Measurements from ENCODE around the gene ZNF281. TPM values are rescaled to one million over a fixed set of nuclear protein-coding genes. Genes with fewer than 3 reads are reported as not detected.
A peak's percentile ranks its signal among the peaks of the same experiment; 100 is the strongest.
"Not testable (repeated sequence)": the region's sequence is repeated elsewhere in the genome, so short reads cannot be mapped to it uniquely, and the experiment has no call there.

ZNF281 gene
- total RNA-seq, 2 experiments from 2014 or later: 6.4 to 7.5 TPM

DNA sequence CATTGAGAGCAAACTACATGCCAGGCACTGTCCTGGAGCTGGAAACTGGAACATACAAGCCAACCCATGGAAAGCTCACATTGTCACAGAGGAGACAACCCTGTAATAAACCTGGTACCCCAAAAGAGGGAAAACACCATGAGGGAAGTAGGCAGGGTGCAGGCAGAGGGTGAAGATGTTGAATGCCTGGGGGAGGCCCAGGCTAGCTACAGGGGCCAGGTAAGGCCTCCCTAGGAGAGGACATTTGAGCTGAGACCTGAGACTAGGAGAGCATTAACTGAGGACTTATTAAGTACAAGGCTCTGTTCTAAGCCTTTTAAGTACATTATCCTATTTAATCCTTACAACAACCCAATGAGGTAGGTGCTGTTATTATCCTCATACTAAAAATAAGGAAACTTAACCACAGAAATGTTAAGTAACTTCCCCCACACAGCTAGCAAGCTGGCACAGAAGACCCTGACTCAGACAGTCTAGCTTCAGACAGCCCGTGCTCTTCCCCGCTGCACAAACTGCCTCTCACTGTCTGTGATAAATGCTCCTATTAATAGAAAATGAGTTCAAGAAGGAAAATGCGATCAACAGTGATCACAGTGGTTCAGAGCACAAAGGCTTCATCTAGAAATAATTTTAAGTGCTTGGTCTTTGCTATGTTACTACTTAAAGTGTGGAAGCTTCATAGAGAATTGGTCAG lies 41.8 kb downstream of the ZNF281 start:
- H3K27ac Mint-ChIP-seq: no peak overlapping the region
- no peaks in the 10 kb centered on the region for H3K9me3 Mint-ChIP-seq
- DNase-seq: no peak
- CTCF ChIA-PET: interaction anchor here (0.6 to 2.4 kb wide), 4 partner anchors 12 to 254 kb away, joined by 3 to 9 read pairs (median 4); no protein-coding TSS in a partner anchor
- intact Hi-C loops (cut with micrococcal nuclease): no loop called here
- no peaks in the 10 kb centered on the region for H3K27me3 Mint-ChIP-seq (ENCODE audit: low read depth)
- H3K4me3 Mint-ChIP-seq: no peak overlapping the region
- H3K4me1 Mint-ChIP-seq (ENCODE audit: low read depth): no peaks in the 10 kb centered on the region
- H3K36me3 Mint-ChIP-seq (ENCODE audit: low read depth): peaks cover 7% of the 10 kb centered on the region

DNA sequence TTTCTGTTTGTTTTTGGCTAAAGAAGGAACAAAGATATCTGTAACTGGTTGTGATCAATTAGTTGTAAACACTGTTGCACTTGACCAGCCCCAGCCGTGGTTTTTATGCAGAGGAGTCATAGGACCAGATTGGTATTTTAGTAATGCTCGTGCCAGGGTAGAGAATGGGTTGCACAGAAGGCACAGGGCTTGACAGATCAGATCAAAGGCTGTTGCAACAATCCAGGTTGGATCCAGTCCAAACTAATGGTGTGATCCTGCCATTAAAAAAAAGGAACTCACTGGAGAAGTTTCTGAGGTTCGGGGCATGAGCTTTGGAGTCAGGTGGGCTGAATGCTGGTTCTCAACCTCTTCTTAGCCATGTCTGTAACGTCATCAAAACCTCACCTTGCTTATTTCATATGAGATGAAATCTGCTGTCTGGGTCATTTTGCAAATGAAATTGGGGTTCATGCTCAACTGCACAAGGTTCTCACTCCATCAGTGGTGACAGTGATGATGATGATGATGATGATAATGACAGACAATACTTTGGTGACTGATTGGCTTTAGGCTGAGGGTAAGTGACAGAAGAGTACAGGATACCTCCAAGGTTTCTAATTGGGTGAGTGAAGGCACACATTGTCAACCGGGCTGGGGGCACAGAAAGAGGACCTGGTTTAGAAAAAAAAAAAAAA lies 43.1 kb downstream of the ZNF281 start:
- H3K4me3 Mint-ChIP-seq: no peak overlapping the region
- H3K36me3 Mint-ChIP-seq (ENCODE audit: low read depth): peaks cover 5% of the 10 kb centered on the region
- H3K27ac Mint-ChIP-seq: no peak overlapping the region
- intact Hi-C loops (cut with micrococcal nuclease): no loop called here
- no peaks in the 10 kb centered on the region for H3K9me3 Mint-ChIP-seq
- H3K4me1 Mint-ChIP-seq (ENCODE audit: low read depth): no peaks in the 10 kb centered on the region
- no peaks in the 10 kb centered on the region for H3K27me3 Mint-ChIP-seq (ENCODE audit: low read depth)
- no peak for DNase-seq
- CTCF ChIA-PET: interaction anchor here (1.0 kb wide), 1 partner anchor 122 kb away, joined by 3 read pairs; no protein-coding TSS in a partner anchor

DNA sequence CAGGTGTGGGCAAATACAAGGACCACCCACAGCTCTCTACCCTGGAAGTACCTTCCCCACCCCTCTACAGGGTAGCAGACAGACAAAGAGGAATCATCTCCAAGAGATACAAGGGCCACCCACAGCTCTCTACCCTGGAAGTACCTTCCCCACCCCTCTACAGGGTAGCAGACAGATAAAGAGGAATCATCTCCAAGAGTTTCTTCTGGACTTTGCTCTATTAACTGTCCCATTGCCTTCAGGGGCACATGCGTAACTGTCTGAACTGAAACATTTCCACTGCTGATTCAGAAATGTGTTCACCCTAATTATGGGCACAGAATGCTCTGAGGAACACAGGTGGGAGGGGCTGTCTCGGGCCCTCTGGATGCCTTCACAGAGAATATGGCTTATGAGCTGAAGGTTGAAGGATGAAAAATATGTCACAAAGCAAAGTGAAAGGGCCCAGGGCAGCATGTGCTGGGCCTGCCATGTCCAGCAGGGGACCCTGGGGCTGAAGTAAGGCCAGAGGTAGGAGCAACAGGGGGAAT lies 43.9 kb downstream of the ZNF281 start:
- Mint-ChIP-seq H3K27me3 (ENCODE audit: low read depth) (no peaks in the 10 kb centered on the region), H3K27ac (no peak overlapping the region), H3K4me3 (no peak overlapping the region), H3K9me3 (no peaks in the 10 kb centered on the region), H3K36me3 (ENCODE audit: low read depth) (peaks cover 5% of the 10 kb centered on the region), H3K4me1 (ENCODE audit: low read depth) (no peaks in the 10 kb centered on the region)
- DNase-seq: no peak
- CTCF ChIA-PET: no interaction called here
- intact Hi-C loops (cut with micrococcal nuclease): no loop called here

DNA sequence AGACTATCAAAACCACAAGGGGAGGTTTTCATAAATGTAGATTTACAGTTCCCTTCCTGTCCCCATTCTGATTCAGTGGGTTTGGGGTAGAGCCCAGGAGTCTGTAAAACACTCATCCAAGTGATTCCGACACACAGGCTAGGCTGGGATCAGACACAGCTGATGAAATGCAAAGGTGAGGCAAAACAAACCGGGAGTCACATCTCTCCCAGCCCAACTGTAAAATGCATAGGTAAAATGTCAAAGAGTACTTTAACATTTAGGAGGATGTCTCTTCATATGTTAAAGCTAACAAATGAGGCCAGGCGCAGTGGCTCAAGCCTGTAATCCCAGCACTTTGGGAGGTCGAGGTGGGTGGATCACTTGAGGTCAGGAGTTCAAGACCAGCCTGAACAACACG lies 45.0 kb downstream of the ZNF281 start:
- H3K36me3 Mint-ChIP-seq (ENCODE audit: low read depth): peaks cover 5% of the 10 kb centered on the region
- no peak overlapping the region for H3K27ac Mint-ChIP-seq
- no peaks in the 10 kb centered on the region for H3K27me3 Mint-ChIP-seq (ENCODE audit: low read depth)
- H3K4me1 Mint-ChIP-seq (ENCODE audit: low read depth): no peaks in the 10 kb centered on the region
- intact Hi-C loops (cut with micrococcal nuclease): no loop called here
- H3K9me3 Mint-ChIP-seq: no peaks in the 10 kb centered on the region
- no peak for DNase-seq
- CTCF ChIA-PET: interaction anchor here (0.5 kb wide), 1 partner anchor 150 kb away, joined by 5 read pairs; no protein-coding TSS in a partner anchor
- H3K4me3 Mint-ChIP-seq: no peak overlapping the region

DNA sequence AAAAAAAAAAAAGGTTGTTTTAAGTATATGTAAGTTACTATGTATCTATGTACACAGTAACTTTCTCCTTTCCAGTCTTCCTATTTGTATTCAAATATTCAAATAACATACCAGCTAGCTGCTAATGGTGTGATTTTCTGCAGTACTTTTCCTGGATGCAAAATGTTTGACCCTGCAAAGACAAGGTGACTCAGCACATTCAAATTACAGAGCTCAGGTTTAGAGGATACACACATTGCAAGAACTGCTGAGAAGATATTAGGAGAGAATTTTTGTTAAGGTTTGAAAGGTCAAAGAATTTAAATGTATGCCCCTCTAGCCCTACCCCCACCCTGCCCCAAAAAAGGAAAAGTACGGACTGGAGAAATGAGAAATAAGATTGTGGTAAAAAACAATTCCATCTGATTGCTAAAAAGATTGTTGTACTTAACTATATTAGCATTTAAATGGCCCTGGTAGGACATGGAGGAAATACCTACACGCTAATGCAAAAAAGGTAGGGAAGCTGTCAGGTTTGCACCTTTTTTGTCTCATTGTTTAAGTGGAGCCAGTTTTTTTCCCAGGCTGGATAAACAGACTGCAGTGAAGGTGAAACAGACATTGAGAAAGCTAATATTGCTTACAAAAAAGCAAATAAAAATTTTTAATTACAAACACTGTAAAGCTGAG lies 45.6 kb downstream of the ZNF281 start:
- CTCF ChIA-PET: interaction anchor here (0.6 to 0.7 kb wide), 2 partner anchors 61 to 124 kb away, joined by 3 to 4 read pairs; no protein-coding TSS in a partner anchor
- H3K4me3 Mint-ChIP-seq: no peak overlapping the region
- H3K36me3 Mint-ChIP-seq (ENCODE audit: low read depth): peaks cover 5% of the 10 kb centered on the region
- intact Hi-C loops (cut with micrococcal nuclease): no loop called here
- H3K27me3 Mint-ChIP-seq (ENCODE audit: low read depth): no peaks in the 10 kb centered on the region
- H3K4me1 Mint-ChIP-seq (ENCODE audit: low read depth): no peaks in the 10 kb centered on the region
- DNase-seq: no peak
- H3K9me3 Mint-ChIP-seq: no peaks in the 10 kb centered on the region
- no peak overlapping the region for H3K27ac Mint-ChIP-seq

DNA sequence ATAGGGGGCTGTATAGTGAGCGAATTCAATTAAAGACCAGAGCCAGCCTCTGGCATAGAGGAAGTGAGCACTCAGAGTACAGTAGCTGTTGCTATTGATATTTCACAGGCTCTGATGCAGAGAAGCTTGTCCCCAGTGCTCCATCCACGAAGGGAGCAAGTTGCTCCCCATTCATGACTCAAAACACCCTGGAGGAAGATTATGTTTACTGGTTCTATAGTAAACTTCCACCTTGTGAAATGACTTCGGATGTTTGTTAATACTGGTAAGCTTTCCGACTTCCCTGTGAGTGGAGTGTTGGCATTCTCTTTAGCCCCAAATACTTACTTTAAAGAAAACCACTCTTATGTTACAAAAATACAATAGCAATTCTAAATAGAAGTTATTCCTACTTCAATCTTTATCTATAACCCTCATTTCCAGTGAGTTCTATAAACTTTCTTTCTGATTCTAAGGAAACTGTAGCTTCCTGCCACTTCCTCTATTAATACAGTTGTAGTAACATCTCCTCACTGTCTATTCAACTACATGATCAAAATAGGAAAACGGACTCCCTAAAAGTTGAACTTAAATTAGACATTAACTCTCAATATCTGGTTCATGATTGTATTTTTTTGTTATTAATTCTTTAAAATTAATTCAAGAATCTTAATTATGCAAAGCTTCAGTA lies 46.4 kb downstream of the ZNF281 start:
- H3K9me3 Mint-ChIP-seq: no peaks in the 10 kb centered on the region
- no peak for DNase-seq
- intact Hi-C loops (cut with micrococcal nuclease): no loop called here
- no peaks in the 10 kb centered on the region for H3K4me1 Mint-ChIP-seq (ENCODE audit: low read depth)
- H3K36me3 Mint-ChIP-seq (ENCODE audit: low read depth): peaks cover 5% of the 10 kb centered on the region
- H3K27me3 Mint-ChIP-seq (ENCODE audit: low read depth): no peaks in the 10 kb centered on the region
- CTCF ChIA-PET: interaction anchor here (0.6 to 0.7 kb wide), 2 partner anchors 60 to 125 kb away, joined by 3 to 4 read pairs; no protein-coding TSS in a partner anchor
- no peak overlapping the region for H3K4me3 Mint-ChIP-seq
- H3K27ac Mint-ChIP-seq: no peak overlapping the region

DNA sequence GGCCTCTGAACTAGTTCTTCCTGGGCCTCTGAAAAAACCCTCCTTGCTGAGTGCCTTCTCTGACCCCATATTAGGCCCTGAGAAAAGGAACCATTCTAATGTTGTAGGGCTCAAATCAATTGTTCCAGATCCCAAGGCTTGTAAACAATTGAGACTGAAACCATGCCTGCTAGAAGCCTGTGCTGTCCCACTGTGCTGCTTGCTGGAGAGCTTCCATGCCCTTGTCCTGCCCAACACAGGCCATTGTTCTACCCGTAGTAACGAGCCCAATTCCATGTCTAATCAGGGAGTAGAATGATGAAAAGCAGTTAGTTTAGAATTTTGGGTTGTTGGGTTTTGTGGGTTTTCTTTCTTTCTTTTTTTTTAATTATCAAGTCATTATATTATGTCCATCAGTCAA lies 47.4 kb downstream of the ZNF281 start:
- H3K36me3 Mint-ChIP-seq (ENCODE audit: low read depth): peaks cover 5% of the 10 kb centered on the region
- no peak for DNase-seq
- H3K4me1 Mint-ChIP-seq (ENCODE audit: low read depth): no peaks in the 10 kb centered on the region
- no peak overlapping the region for H3K4me3 Mint-ChIP-seq
- CTCF ChIA-PET: no interaction called here
- intact Hi-C loops (cut with micrococcal nuclease): no loop called here
- no peaks in the 10 kb centered on the region for H3K27me3 Mint-ChIP-seq (ENCODE audit: low read depth)
- H3K27ac Mint-ChIP-seq: no peak overlapping the region
- no peaks in the 10 kb centered on the region for H3K9me3 Mint-ChIP-seq

DNA sequence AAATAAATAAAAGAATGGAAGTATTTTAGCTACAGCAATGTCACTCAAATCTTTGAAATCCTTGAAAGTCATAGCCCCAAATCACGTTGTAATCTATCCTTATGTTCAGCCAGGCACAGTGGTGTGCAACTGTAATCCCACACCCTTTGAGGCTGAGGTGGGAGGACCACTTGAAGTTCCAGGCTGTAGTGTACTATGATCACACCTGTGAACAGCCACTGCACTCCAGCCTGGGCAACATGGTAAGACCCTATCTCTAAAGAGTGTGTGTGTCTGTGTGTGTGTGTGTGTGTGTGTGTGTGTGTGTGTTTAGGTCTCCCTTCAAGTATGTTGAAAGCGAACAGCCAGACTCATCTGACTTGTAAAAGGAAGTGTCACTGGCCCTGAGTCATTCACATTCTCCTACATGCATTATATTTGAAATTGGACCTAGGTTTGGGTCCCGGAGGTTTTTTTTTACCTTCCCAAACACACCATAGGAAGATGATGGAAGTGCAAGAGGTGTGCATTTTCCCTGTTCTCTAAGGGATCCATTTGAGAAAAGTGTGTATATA lies 50.1 kb downstream of the ZNF281 start:
- H3K9me3 Mint-ChIP-seq: no peaks in the 10 kb centered on the region
- no peak overlapping the region for H3K27ac Mint-ChIP-seq
- DNase-seq: no peak
- H3K27me3 Mint-ChIP-seq (ENCODE audit: low read depth): no peaks in the 10 kb centered on the region
- CTCF ChIA-PET: no interaction called here
- intact Hi-C loops (cut with micrococcal nuclease): no loop called here
- H3K4me1 Mint-ChIP-seq (ENCODE audit: low read depth): peaks cover 2% of the 10 kb centered on the region
- H3K36me3 Mint-ChIP-seq (ENCODE audit: low read depth): no peaks in the 10 kb centered on the region
- H3K4me3 Mint-ChIP-seq: no peak overlapping the region

DNA sequence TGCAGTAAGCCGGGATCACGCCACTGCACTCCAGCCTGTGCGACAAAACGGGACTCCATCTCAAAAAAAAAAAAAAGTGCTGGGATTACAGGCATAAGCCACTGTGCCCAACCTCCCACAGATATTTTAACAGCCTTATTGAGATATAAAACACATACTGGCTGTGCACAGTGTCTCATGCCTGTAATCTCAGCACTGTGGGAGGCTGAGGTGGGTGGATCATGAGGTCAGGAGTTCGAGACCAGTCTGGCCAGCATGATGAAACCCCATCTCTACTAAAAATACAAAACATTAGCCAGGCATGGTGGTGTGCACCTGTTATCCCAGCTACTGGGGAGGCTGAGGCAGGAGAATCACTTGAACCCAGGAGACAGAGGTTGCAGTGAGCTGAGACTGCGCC lies 51.9 kb downstream of the ZNF281 start:
- H3K4me1 Mint-ChIP-seq (ENCODE audit: low read depth): peaks cover 16% of the 10 kb centered on the region
- H3K27me3 Mint-ChIP-seq (ENCODE audit: low read depth); H3K4me3 Mint-ChIP-seq; H3K36me3 Mint-ChIP-seq (ENCODE audit: low read depth); intact Hi-C loops (cut with micrococcal nuclease); DNase-seq; CTCF ChIA-PET; H3K27ac Mint-ChIP-seq; H3K9me3 Mint-ChIP-seq: not testable (repeated sequence)

DNA sequence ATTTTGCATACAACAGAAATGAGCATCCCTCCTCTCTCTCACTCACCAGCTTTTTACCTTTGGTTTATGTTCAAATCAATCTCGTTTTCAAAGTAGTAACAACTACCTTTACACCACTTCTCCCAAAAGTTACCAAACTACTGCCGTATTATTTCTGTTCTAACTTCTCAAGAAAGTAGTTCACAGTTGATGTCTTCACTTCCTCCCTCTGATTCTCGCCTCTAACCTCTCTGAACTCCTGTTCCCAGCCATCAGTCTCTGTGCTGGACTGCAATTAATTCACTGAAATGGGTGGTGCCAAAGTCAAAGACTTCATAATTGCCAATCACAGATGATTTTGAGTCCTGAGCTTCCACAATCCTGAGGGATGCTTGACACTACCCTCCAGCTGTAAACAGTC lies 54.0 kb downstream of the ZNF281 start:
- Mint-ChIP-seq H3K36me3 (ENCODE audit: low read depth) (no peaks in the 10 kb centered on the region), H3K4me3 (no peak overlapping the region), H3K9me3 (no peaks in the 10 kb centered on the region), H3K4me1 (ENCODE audit: low read depth) (peaks cover 33% of the 10 kb centered on the region), H3K27me3 (ENCODE audit: low read depth) (no peaks in the 10 kb centered on the region), H3K27ac (peak overlapping the region; percentile 1)
- intact Hi-C loops (cut with micrococcal nuclease): no loop called here
- CTCF ChIA-PET: no interaction called here
- DNase-seq: no peak

Data from activated naive CD4-positive, alpha-beta T cell treated with anti-CD3 and anti-CD28 coated beads for 36 hours (primary cell).